ENCODE results near the gene TSEN34. TPM values are rescaled to one million over a fixed set of nuclear protein-coding genes. Genes with fewer than 3 reads are reported as not detected.

Gene TSEN34
- total and polyA plus RNA-seq, 2 experiments from 2014 or later, result 36.6 to 53.4 TPM

DNA sequence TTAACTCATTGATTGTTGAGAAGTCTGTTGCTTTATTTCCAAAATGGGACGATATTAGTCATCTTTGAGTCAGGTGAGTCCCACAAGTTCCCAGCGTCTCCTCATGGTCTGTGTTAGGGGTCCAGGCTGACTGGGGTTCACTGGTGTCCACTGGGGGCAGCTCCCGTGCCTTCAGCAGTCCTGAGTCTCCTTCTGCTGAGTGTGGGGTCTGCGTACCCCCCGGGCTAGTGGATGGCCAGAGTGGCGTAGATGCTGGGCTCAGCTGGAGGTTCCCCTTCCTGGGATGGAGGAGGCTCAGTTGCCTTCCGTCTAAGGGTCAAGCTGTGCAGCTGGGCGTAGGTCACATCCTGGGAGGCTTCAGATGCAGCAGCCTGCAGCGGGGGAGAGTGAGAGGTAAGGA, 25.8 kb downstream of the TSEN34 start:
- H3K27me3 Mint-ChIP-seq (ENCODE audit: insufficient read depth, low read depth, poor library complexity), result peaks cover 1% of the 10 kb centered on the region
- Histone ChIP-seq H4K20me1 (replicated peaks; ENCODE audit: insufficient read depth) (no peaks in the 10 kb centered on the region), H3K9me2 (ENCODE audit: insufficient read depth) (no peaks in the 10 kb centered on the region), H3K4me1 (ENCODE audit: insufficient read depth) (no peaks in the 10 kb centered on the region), H2AFZ (no peak overlapping the region), H3K27me3 (ENCODE audit: insufficient read depth) (no peaks in the 10 kb centered on the region), H3K4me3 (no peak overlapping the region), H3K4me2 (no peak overlapping the region), H3K36me3 (ENCODE audit: insufficient read depth) (no peaks in the 10 kb centered on the region), H3F3A (replicated peaks; ENCODE audit: low read depth) (no peaks in the 10 kb centered on the region), H3K79me2 (replicated peaks; ENCODE audit: insufficient read depth) (no peaks in the 10 kb centered on the region), H3K27ac (ENCODE audit: low read depth) (no peak overlapping the region)
- no peak for ATAC-seq
- H3K9me3 Mint-ChIP-seq, result peaks cover 6% of the 10 kb centered on the region; the same call in 2 of the 3 replicates
- DNase-seq (ENCODE audit: low spot score), result no peak
- TF ChIP-seq EZH2phosphoT487 (IDR thresholded peaks at IDR 0.05; ENCODE audit: unreplicated experiment) (no peak), ZNF114 (CRISPR knock-in tag; IDR thresholded peaks at IDR 0.05) (no peak), NANOG (IDR thresholded peaks at IDR 0.05; ENCODE audit: borderline replicate concordance) (no peak), JUNB (IDR thresholded peaks at IDR 0.05; ENCODE audit: unreplicated experiment) (no peak), CREB1 (CRISPR knock-in tag; IDR thresholded peaks at IDR 0.05; ENCODE audit: low read depth) (no peak), ZNF331 (CRISPR knock-in tag; IDR thresholded peaks at IDR 0.05; ENCODE audit: low read depth) (no peak), STAT1 (IDR thresholded peaks at IDR 0.05; ENCODE audit: unreplicated experiment) (no peak), EZH2 (IDR thresholded peaks at IDR 0.05; ENCODE audit: low read depth, unreplicated experiment) (no peak), POLR2AphosphoS5 (IDR thresholded peaks at IDR 0.05; ENCODE audit: low read depth) (no peak)
- TF ChIP-seq, protein P1, sequence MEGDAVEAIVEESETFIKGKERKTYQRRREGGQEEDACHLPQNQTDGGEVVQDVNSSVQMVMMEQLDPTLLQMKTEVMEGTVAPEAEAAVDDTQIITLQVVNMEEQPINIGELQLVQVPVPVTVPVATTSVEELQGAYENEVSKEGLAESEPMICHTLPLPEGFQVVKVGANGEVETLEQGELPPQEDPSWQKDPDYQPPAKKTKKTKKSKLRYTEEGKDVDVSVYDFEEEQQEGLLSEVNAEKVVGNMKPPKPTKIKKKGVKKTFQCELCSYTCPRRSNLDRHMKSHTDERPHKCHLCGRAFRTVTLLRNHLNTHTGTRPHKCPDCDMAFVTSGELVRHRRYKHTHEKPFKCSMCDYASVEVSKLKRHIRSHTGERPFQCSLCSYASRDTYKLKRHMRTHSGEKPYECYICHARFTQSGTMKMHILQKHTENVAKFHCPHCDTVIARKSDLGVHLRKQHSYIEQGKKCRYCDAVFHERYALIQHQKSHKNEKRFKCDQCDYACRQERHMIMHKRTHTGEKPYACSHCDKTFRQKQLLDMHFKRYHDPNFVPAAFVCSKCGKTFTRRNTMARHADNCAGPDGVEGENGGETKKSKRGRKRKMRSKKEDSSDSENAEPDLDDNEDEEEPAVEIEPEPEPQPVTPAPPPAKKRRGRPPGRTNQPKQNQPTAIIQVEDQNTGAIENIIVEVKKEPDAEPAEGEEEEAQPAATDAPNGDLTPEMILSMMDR (conservative IDR thresholded peaks at IDR 0.05; ENCODE audit: low read depth in 2 of 2), result no peak
- TF ChIP-seq, protein P2, sequence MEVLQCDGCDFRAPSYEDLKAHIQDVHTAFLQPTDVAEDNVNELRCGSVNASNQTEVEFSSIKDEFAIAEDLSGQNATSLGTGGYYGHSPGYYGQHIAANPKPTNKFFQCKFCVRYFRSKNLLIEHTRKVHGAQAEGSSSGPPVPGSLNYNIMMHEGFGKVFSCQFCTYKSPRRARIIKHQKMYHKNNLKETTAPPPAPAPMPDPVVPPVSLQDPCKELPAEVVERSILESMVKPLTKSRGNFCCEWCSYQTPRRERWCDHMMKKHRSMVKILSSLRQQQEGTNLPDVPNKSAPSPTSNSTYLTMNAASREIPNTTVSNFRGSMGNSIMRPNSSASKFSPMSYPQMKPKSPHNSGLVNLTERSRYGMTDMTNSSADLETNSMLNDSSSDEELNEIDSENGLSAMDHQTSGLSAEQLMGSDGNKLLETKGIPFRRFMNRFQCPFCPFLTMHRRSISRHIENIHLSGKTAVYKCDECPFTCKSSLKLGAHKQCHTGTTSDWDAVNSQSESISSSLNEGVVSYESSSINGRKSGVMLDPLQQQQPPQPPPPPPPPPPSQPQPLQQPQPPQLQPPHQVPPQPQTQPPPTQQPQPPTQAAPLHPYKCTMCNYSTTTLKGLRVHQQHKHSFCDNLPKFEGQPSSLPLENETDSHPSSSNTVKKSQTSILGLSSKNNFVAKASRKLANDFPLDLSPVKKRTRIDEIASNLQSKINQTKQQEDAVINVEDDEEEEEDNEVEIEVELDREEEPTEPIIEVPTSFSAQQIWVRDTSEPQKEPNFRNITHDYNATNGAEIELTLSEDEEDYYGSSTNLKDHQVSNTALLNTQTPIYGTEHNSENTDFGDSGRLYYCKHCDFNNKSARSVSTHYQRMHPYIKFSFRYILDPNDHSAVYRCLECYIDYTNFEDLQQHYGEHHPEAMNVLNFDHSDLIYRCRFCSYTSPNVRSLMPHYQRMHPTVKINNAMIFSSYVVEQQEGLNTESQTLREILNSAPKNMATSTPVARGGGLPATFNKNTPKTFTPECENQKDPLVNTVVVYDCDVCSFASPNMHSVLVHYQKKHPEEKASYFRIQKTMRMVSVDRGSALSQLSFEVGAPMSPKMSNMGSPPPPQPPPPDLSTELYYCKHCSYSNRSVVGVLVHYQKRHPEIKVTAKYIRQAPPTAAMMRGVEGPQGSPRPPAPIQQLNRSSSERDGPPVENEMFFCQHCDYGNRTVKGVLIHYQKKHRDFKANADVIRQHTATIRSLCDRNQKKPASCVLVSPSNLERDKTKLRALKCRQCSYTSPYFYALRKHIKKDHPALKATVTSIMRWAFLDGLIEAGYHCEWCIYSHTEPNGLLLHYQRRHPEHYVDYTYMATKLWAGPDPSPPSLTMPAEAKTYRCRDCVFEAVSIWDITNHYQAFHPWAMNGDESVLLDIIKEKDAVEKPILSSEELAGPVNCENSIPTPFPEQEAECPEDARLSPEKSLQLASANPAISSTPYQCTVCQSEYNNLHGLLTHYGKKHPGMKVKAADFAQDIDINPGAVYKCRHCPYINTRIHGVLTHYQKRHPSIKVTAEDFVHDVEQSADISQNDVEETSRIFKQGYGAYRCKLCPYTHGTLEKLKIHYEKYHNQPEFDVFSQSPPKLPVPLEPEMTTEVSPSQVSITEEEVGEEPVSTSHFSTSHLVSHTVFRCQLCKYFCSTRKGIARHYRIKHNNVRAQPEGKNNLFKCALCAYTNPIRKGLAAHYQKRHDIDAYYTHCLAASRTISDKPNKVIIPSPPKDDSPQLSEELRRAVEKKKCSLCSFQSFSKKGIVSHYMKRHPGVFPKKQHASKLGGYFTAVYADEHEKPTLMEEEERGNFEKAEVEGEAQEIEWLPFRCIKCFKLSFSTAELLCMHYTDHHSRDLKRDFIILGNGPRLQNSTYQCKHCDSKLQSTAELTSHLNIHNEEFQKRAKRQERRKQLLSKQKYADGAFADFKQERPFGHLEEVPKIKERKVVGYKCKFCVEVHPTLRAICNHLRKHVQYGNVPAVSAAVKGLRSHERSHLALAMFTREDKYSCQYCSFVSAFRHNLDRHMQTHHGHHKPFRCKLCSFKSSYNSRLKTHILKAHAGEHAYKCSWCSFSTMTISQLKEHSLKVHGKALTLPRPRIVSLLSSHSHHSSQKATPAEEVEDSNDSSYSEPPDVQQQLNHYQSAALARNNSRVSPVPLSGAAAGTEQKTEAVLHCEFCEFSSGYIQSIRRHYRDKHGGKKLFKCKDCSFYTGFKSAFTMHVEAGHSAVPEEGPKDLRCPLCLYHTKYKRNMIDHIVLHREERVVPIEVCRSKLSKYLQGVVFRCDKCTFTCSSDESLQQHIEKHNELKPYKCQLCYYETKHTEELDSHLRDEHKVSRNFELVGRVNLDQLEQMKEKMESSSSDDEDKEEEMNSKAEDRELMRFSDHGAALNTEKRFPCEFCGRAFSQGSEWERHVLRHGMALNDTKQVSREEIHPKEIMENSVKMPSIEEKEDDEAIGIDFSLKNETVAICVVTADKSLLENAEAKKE (CRISPR knock-in tag; IDR thresholded peaks at IDR 0.05), result no peak
- TF ChIP-seq, protein P3, sequence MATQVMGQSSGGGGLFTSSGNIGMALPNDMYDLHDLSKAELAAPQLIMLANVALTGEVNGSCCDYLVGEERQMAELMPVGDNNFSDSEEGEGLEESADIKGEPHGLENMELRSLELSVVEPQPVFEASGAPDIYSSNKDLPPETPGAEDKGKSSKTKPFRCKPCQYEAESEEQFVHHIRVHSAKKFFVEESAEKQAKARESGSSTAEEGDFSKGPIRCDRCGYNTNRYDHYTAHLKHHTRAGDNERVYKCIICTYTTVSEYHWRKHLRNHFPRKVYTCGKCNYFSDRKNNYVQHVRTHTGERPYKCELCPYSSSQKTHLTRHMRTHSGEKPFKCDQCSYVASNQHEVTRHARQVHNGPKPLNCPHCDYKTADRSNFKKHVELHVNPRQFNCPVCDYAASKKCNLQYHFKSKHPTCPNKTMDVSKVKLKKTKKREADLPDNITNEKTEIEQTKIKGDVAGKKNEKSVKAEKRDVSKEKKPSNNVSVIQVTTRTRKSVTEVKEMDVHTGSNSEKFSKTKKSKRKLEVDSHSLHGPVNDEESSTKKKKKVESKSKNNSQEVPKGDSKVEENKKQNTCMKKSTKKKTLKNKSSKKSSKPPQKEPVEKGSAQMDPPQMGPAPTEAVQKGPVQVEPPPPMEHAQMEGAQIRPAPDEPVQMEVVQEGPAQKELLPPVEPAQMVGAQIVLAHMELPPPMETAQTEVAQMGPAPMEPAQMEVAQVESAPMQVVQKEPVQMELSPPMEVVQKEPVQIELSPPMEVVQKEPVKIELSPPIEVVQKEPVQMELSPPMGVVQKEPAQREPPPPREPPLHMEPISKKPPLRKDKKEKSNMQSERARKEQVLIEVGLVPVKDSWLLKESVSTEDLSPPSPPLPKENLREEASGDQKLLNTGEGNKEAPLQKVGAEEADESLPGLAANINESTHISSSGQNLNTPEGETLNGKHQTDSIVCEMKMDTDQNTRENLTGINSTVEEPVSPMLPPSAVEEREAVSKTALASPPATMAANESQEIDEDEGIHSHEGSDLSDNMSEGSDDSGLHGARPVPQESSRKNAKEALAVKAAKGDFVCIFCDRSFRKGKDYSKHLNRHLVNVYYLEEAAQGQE (IDR thresholded peaks at IDR 0.05; ENCODE audit: unreplicated experiment), result no peak
- TF ChIP-seq, protein P4, sequence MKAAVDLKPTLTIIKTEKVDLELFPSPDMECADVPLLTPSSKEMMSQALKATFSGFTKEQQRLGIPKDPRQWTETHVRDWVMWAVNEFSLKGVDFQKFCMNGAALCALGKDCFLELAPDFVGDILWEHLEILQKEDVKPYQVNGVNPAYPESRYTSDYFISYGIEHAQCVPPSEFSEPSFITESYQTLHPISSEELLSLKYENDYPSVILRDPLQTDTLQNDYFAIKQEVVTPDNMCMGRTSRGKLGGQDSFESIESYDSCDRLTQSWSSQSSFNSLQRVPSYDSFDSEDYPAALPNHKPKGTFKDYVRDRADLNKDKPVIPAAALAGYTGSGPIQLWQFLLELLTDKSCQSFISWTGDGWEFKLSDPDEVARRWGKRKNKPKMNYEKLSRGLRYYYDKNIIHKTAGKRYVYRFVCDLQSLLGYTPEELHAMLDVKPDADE (IDR thresholded peaks at IDR 0.05), result no peak
- H3K27ac Mint-ChIP-seq, result no peak overlapping the region
- H3K4me3 Mint-ChIP-seq, result no peak overlapping the region
- peaks cover 28% of the 10 kb centered on the region for H3K36me3 Mint-ChIP-seq (ENCODE audit: low read depth)
- no peaks in the 10 kb centered on the region; the same call in 1 of the 3 replicates for H3K4me1 Mint-ChIP-seq

Measured in GM23338 (cell line).